ENCODE measurements around the gene PRICKLE3.

PRICKLE3 gene

DNA sequence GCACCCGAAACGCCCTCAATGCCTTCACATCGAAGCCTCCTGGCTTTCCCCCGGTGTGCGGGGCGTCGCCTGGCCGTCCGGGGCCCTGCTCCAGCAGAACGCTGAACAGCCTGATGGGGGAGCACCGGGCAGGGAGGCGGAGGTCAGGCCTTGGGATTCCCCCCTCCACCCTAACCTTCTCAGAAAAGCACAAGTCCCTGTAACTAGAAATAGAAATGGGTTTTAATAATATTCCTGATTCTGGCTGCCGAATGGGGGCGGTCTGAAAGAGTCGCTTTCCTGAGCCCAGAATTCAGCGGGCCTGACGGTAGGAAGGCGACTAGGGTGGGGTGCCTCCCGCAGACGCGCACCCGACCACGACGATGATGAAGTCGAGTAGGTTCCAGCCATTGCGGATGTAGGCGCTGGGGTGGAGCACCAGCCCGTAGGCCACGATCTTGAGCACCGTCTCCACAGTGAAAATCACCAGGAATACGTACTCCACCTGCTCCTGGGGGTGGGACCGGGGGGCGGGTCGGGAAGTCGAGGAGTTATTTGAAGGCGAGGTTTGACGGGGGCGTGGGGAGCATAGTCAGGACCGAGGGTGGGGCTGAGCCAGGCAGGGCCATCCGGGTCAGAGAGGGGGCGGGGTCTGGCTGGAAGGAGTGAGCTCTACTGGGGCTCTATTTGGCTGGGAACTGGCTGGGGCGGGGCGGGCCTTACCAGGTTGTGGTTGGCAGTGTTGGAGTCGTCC lies 44.5 kb upstream of the PRICKLE3 start:
- H3K4me3 ChIP-seq (replicated peaks in 1 of 2; ENCODE audit: low read depth in 2 of 2, low read length in 2 of 2): peak overlapping the region in 1 of 2 donors; percentile 4
- no peak for DNase-seq (ENCODE audit: low read depth in 2 of 2)
- TF ChIP-seq, protein P1, sequence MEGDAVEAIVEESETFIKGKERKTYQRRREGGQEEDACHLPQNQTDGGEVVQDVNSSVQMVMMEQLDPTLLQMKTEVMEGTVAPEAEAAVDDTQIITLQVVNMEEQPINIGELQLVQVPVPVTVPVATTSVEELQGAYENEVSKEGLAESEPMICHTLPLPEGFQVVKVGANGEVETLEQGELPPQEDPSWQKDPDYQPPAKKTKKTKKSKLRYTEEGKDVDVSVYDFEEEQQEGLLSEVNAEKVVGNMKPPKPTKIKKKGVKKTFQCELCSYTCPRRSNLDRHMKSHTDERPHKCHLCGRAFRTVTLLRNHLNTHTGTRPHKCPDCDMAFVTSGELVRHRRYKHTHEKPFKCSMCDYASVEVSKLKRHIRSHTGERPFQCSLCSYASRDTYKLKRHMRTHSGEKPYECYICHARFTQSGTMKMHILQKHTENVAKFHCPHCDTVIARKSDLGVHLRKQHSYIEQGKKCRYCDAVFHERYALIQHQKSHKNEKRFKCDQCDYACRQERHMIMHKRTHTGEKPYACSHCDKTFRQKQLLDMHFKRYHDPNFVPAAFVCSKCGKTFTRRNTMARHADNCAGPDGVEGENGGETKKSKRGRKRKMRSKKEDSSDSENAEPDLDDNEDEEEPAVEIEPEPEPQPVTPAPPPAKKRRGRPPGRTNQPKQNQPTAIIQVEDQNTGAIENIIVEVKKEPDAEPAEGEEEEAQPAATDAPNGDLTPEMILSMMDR (IDR thresholded peaks at IDR 0.05; ENCODE audit: low read depth, low read length): peak; percentile 13

GRCh38 chrX:49228185-49228584 lies 42.0 kb upstream of the PRICKLE3 start:
- no peak for DNase-seq (ENCODE audit: low read depth in 2 of 2)
- TF ChIP-seq, protein P1 (IDR thresholded peaks at IDR 0.05; ENCODE audit: low read depth, low read length): no peak
- H3K4me3 ChIP-seq (replicated peaks in 1 of 2; ENCODE audit: low read depth in 2 of 2, low read length in 2 of 2): no peak overlapping the region

GRCh38 chrX:49227726-49228125 lies 41.6 kb upstream of the PRICKLE3 start:
- H3K4me3 ChIP-seq (replicated peaks in 1 of 2; ENCODE audit: low read depth in 2 of 2, low read length in 2 of 2): no peak overlapping the region
- TF ChIP-seq, protein P1 (IDR thresholded peaks at IDR 0.05; ENCODE audit: low read depth, low read length): no peak
- no peak for DNase-seq (ENCODE audit: low read depth in 2 of 2)

DNA sequence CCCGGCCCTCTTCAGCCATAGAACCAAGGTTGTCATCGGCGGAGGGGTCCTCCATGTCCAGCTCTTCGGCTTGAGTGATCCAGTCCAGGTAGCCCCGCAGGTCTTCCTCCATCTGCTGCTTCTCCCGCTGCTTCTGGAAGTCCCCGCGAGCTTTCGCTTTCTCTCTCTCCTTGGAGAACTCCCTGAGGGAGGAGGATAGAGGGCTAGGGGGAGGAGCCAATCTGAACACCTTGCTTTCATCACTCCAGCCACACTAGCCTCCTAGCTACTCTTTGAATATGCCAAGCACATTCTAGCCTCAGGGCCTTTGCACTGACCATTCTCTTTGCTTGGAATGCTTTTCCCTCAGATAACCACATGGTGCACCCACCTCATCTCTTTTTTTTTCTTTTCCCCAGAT lies 40.8 kb upstream of the PRICKLE3 start:
- H3K4me3 ChIP-seq (replicated peaks in 1 of 2; ENCODE audit: low read depth in 2 of 2, low read length in 2 of 2): no peak overlapping the region
- no peak for DNase-seq (ENCODE audit: low read depth in 2 of 2)
- TF ChIP-seq, protein P1 (IDR thresholded peaks at IDR 0.05; ENCODE audit: low read depth, low read length): no peak

DNA sequence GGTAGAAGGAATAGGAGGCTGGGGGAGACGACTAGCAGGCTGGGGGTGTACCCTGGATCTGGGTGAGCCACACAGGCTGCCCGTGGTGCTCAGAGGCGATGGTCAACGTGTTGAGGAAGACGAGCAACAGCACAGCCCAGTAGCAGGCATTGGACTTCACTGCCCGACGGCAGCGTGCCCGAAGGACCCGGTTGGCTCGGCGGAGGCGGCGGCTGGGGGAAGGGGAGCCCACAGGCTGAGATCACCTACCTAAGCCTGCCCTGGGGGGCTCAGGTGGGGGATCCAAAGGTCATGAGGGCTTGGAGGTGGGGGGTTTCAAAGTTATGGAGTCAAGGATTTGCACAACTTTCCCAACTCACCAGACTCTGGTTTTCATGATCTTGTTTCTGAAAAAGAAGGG lies 39.7 kb upstream of the PRICKLE3 start:
- TF ChIP-seq, protein P1 (IDR thresholded peaks at IDR 0.05; ENCODE audit: low read depth, low read length): no peak
- no peak for DNase-seq (ENCODE audit: low read depth in 2 of 2)
- no peak overlapping the region for H3K4me3 ChIP-seq (replicated peaks in 1 of 2; ENCODE audit: low read depth in 2 of 2, low read length in 2 of 2)

DNA sequence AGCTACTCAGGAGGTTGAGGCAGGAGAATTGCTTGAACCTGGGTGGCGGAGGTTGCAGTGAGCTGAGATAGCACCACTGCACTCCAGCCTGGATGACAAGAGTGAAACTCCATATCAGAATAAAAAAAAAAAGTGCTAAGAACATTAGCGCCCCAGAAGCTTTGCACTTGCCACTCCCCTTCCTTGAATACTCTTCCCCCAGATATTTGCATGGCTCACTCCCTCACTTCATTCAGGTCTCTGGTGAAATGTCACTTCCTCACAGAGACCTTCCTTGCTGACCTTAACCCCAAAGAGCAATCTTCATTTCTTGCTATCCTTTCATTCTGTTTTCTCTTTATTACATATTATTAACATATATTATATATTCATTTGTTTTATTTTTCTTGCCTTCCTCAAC lies 35.7 kb upstream of the PRICKLE3 start:
- no peak for DNase-seq (ENCODE audit: low read depth in 2 of 2)
- no peak overlapping the region for H3K4me3 ChIP-seq (replicated peaks in 1 of 2; ENCODE audit: low read depth in 2 of 2, low read length in 2 of 2)
- TF ChIP-seq, protein P1 (IDR thresholded peaks at IDR 0.05; ENCODE audit: low read depth, low read length): no peak

DNA sequence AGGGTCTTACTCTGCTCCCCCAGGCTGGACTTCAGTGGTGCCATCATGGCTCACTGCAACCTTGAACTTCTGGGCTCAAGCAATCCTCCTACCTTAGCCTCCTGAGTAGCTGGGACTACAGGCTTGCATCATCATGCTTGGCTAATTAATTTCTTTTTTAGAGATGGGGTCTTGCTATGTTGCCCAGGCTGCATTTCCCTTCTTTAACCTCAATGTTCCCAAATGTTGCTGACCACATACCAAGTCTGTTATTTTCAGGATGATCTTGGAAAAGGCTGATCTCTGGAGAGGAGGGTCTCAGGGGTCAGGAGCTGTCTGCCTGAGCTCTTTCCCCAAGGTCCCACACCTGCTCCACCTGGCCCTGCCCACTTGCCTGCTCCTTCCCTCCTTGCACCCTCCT lies 33.9 kb upstream of the PRICKLE3 start:
- no peak for DNase-seq (ENCODE audit: low read depth in 2 of 2)
- H3K4me3 ChIP-seq (replicated peaks in 1 of 2; ENCODE audit: low read depth in 2 of 2, low read length in 2 of 2): no peak overlapping the region
- TF ChIP-seq, protein P1 (IDR thresholded peaks at IDR 0.05; ENCODE audit: low read depth, low read length): no peak

All from cardiac fibroblast (primary cell).